GM18517 (cell line): ENCODE data around the gene GAL3ST2.
"Not testable (repeated sequence)": the region's sequence is repeated elsewhere in the genome, so short reads cannot be mapped to it uniquely, and the experiment has no call there.

Experiments used
- ATAC-seq: cut with Tn5 transposase; IDR thresholded peaks from one replicate; pipeline ENCODE4 v1.9.1; 2021; ENCODE audit warnings: mild to moderate bottlenecking, moderate library complexity; ENCODE audit not compliant: unreplicated experiment

GAL3ST2 gene

GRCh38 chr2:241767464-241768250 lies 9.0 kb upstream of the GAL3ST2 start:
- no peak for ATAC-seq

- ATAC-seq = no peak
Observed at GRCh38 chr2:241768251-241768711, 8.3 kb upstream of the GAL3ST2 start.

- ATAC-seq = no peak
Observed at GRCh38 chr2:241768850-241769249, 7.8 kb upstream of the GAL3ST2 start.

- ATAC-seq = no peak
Observed at GRCh38 chr2:241769819-241770184, 6.8 kb upstream of the GAL3ST2 start.

GRCh38 chr2:241770185-241770935 lies 6.3 kb upstream of the GAL3ST2 start:
- ATAC-seq = no peak

GRCh38 chr2:241770936-241771285 lies 5.7 kb upstream of the GAL3ST2 start:
- ATAC-seq = no peak

GRCh38 chr2:241771286-241772062 lies 5.1 kb upstream of the GAL3ST2 start:
- ATAC-seq = no peak

GRCh38 chr2:241772063-241772499 lies 4.5 kb upstream of the GAL3ST2 start:
- no peak for ATAC-seq

- ATAC-seq = no peak
Observed at GRCh38 chr2:241773511-241774418, 2.9 kb upstream of the GAL3ST2 start.

GRCh38 chr2:241774419-241775222 lies 2.0 kb upstream of the GAL3ST2 start:
- no peak for ATAC-seq

GRCh38 chr2:241775223-241776177 lies 1.1 kb upstream of the GAL3ST2 start:
- ATAC-seq = no peak

GRCh38 chr2:241777170-241777685 lies 606 bp downstream of the GAL3ST2 start:
- ATAC-seq = no peak

- no peak for ATAC-seq
Observed at GRCh38 chr2:241777686-241778627, 1.3 kb downstream of the GAL3ST2 start.

GRCh38 chr2:241780939-241781569 lies 4.4 kb downstream of the GAL3ST2 start:
- no peak for ATAC-seq

- not testable (repeated sequence) for ATAC-seq
Observed at GRCh38 chr2:241782053-241782452, 5.4 kb downstream of the GAL3ST2 start.

GRCh38 chr2:241788135-241788534 lies 11.5 kb downstream of the GAL3ST2 start:
- ATAC-seq = no peak

GRCh38 chr2:241788572-241788971 lies 11.9 kb downstream of the GAL3ST2 start:
- no peak for ATAC-seq
